HFF-Myc (cell line): ENCODE results near the gene HNF1A.

ENCODE experiments used
- DNase-seq: peaks from one replicate; pipeline ENCODE4 v3.0.0-alpha.2; 2011; ENCODE audit warnings: low read depth; ENCODE audit errors: extremely low read depth
- H3K4me3 ChIP-seq: replicated peaks from 2 replicates; pipeline ENCODE4 v1.5.1; 2011; ENCODE audit warnings: low read depth, mild to moderate bottlenecking, control low read depth, low read length
- CTCF ChIP-seq: IDR thresholded peaks from 2 replicates; pipeline ENCODE4 v1.5.1; 2012; ENCODE audit warnings: mild to moderate bottlenecking, low read depth, low read length, control low read depth; ENCODE audit errors: missing control alignments

The HNF1A gene

GRCh38 chr12:121026274-121027045, 48.1 kb downstream of the HNF1A start:
- no peak for TF ChIP-seq CTCF
- no peak for DNase-seq
- no peak overlapping the region for H3K4me3 ChIP-seq

- no peak for TF ChIP-seq CTCF
- no peak overlapping the region for H3K4me3 ChIP-seq
- DNase-seq, result no peak
Measured at GRCh38 chr12:121030576-121031212, 52.4 kb downstream of the HNF1A start.

- DNase-seq, result no peak
- no peak for TF ChIP-seq CTCF
- H3K4me3 ChIP-seq, result no peak overlapping the region
Measured at GRCh38 chr12:121033625-121034349, 55.4 kb downstream of the HNF1A start.

GRCh38 chr12:121034616-121035305, 56.4 kb downstream of the HNF1A start:
- no peak overlapping the region for H3K4me3 ChIP-seq
- DNase-seq, result no peak
- no peak for TF ChIP-seq CTCF

GRCh38 chr12:121036810-121037326, 58.5 kb downstream of the HNF1A start:
- no peak overlapping the region for H3K4me3 ChIP-seq
- no peak for DNase-seq
- no peak for TF ChIP-seq CTCF
